Heart left ventricle (tissue), 16 donors: ENCODE results near the gene GADD45A. TPM values are rescaled to one million over a fixed set of nuclear protein-coding genes. Genes with fewer than 3 reads are reported as not detected.

Experiments
- ATAC-seq, 4 donors: fragments of 200-7000 bp; cut with Tn5 transposase; one replicate each; pipeline ENCODE4 v1.9.1; 2020 to 2022; ENCODE audit warnings: moderate library complexity in 4 of 4, mild to moderate bottlenecking in 3 of 4, moderate number of reproducible peaks in 1 of 4
- DNase-seq, 5 donors: peaks; one replicate each; pipeline ENCODE4 v3.0.0-alpha.2; 2020
- H3K27ac ChIP-seq, 12 donors: fragments of 200-600 bp; sonication (generic) in 4 of 12; one replicate each; pipeline versions ENCODE4 v1.5.0 to v1.8.0; 2016 to 2022; ENCODE audit warnings: mild to moderate bottlenecking in 2 of 12
- H3K27me3 ChIP-seq, 9 donors: fragments of 200-600 bp; sonication (generic) in 2 of 9; one replicate each; pipeline versions ENCODE4 v1.5.1 to v1.8.0; 2016 to 2022; ENCODE audit warnings: mild to moderate bottlenecking in 3 of 9
- H3K36me3 ChIP-seq, 9 donors: fragments of 200-600 bp; sonication (generic) in 2 of 9; one replicate each; pipeline versions ENCODE4 v1.5.0 to v1.8.0; 2018 to 2022; ENCODE audit warnings: mild to moderate bottlenecking in 2 of 9
- H3K4me1 ChIP-seq, 12 donors: fragments of 200-600 bp; sonication (generic) in 4 of 12; one replicate each; pipeline versions ENCODE4 v1.5.0 to v1.8.0; 2016 to 2022; ENCODE audit warnings: mild to moderate bottlenecking in 3 of 12
- H3K4me3 ChIP-seq, 12 donors: fragments of 200-600 bp; sonication (generic) in 4 of 12; one replicate each; pipeline versions ENCODE4 v1.5.0 to v1.8.0; 2017 to 2022; ENCODE audit warnings: mild to moderate bottlenecking in 9 of 12, moderate library complexity in 4 of 12
- H3K9me3 ChIP-seq, 12 donors: fragments of 200-600 bp; sonication (generic) in 4 of 12; one replicate each; pipeline versions ENCODE4 v1.5.0 to v1.8.0; 2016 to 2022; ENCODE audit warnings: mild to moderate bottlenecking in 1 of 12
- POLR2A ChIP-seq, 2 donors: fragments of 450-650 bp; IDR thresholded peaks; one replicate each; pipeline ENCODE4 v1.6.1; 2017; ENCODE audit warnings: antibody characterized with exemption in 2 of 2, mild to moderate bottlenecking in 2 of 2, moderate library complexity in 2 of 2
- WGBS, 4 donors: extraction: QIAGEN DNeasy Blood & Tissue Kit in 2 of 4; methylation state at CpG; one replicate each; pipeline versions ENCODE4 v1.1.5 to v1.1.7; 2013 to 2018; 5-methylcytosine and 5-hydroxymethylcytosine counted together
- intact Hi-C, 10 donors: fragments of 100-400 bp; cut with DNase I; formaldehyde crosslinking; loops; one replicate each; pipeline versions ENCODE4 v1.11.1 to v1.14.2; 2022
- polyA plus RNA-seq, 2 donors: library from polyadenylated mRNA; stranded (reverse); fragments of 200-250 nt; gene quantifications; one replicate each; pipeline ENCODE4 v1.2.3, GENCODE V29; 2013
- total RNA-seq, 9 donors: library from RNA; depleted of rRNA in 2 of 9; stranded (reverse); fragments of >200 nt in 2 of 9; fragmentation: NEBNext Ultra II Directional in 3 of 9; extraction: Animal tissue kit (Norgen Biotek cat#: 25700) in 3 of 9; gene quantifications; one replicate each; pipeline versions ENCODE4 v1.1.0 to v1.2.4, GENCODE V29; 2016 to 2023
- TF ChIP-seq, protein P1 (sequence below), 12 donors: fragments of 200-600 bp; sonication (generic) in 4 of 12; IDR thresholded peaks; one replicate each; pipeline versions ENCODE4 v1.5.0 to v1.8.0; 2018 to 2022; ENCODE audit warnings: antibody characterized with exemption in 12 of 12, mild to moderate bottlenecking in 5 of 12
- donor health status: ischemic (EF 13 %, LVEDD 7.1; RV severe dilation, severe dysfunction).
- donor health status: healthy with polysubstance abuse.
- donor health status: DM: no; HTN: yes; CAD: no.
- donor health status: DM: no; HTN: no; CAD: no.
- donor health status: ischemic (EF 25% LVEDD 6.9; RV normal size, moderate dysfunction).
- donor health status: ischemic (EF 25% LVEDD 5.7; RV mildly dilated, moderate dysfunction).
- donor health status: healthy.
- donor health status: DM: yes; HTN: yes; CAD: no.
- donor health status: ischemic (EF 35%, LVEDD 5.7; RV mildly dilated, moderate dysfunction).
- donor health status: nonischemic (EF 11% LVEDD 7.7; RV severe dilation, severe dysfunction).
- donor health status: DM: yes; HTN: yes; CAD: no.
- donor health status: PGD.
- donor health status: ischemic (EF 29% LVEDD 5.4; RV normal size, mild dysfunction).
- donor health status: nonischemic (EF 23%, LVEDD 6.1; RV moderate dilation, normal function).

Gene GADD45A
- total and polyA plus RNA-seq, 11 donors = 26.5 to 119 (median 45.8) TPM

GRCh38 chr1:67685558-67686266 is 711 bp downstream of the GADD45A start:
- Histone ChIP-seq H3K9me3 (no peaks in the 10 kb centered on the region), H3K4me3 (peak overlapping the region; percentile 64 to 97 (median 84)), H3K27me3 (no peaks in the 10 kb centered on the region), H3K27ac (peak overlapping the region; percentile 94 to 99 (median 98)), H3K4me1 (peaks cover 6 to 54% (median 30%) of the 10 kb centered on the region in 12 donors), H3K36me3 (peaks cover 0 to 37% (median 28%) of the 10 kb centered on the region in 9 donors)
- intact Hi-C loops = loop anchor here (1.0 to 10.0 kb wide), 24 partner anchors 37 to 253 kb away; partner anchors contain the start of genes GNG12 (in 4 of the 10) and SERBP1 (in 1 of the 10)
- DNase-seq = peak; percentile 47 to 80 (median 61)
- 0 to 1% (median 0%) methylated on average over 12 to 65 of the region's 65 CpGs for WGBS, 4 donors
- ATAC-seq = peak in 3 of 4 donors; percentile 3 to 31 (median 27)
- TF ChIP-seq, protein P1, sequence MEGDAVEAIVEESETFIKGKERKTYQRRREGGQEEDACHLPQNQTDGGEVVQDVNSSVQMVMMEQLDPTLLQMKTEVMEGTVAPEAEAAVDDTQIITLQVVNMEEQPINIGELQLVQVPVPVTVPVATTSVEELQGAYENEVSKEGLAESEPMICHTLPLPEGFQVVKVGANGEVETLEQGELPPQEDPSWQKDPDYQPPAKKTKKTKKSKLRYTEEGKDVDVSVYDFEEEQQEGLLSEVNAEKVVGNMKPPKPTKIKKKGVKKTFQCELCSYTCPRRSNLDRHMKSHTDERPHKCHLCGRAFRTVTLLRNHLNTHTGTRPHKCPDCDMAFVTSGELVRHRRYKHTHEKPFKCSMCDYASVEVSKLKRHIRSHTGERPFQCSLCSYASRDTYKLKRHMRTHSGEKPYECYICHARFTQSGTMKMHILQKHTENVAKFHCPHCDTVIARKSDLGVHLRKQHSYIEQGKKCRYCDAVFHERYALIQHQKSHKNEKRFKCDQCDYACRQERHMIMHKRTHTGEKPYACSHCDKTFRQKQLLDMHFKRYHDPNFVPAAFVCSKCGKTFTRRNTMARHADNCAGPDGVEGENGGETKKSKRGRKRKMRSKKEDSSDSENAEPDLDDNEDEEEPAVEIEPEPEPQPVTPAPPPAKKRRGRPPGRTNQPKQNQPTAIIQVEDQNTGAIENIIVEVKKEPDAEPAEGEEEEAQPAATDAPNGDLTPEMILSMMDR (IDR thresholded peaks at IDR 0.05) = no peak
- no peak for TF ChIP-seq POLR2A (IDR thresholded peaks at IDR 0.05)

DNA sequence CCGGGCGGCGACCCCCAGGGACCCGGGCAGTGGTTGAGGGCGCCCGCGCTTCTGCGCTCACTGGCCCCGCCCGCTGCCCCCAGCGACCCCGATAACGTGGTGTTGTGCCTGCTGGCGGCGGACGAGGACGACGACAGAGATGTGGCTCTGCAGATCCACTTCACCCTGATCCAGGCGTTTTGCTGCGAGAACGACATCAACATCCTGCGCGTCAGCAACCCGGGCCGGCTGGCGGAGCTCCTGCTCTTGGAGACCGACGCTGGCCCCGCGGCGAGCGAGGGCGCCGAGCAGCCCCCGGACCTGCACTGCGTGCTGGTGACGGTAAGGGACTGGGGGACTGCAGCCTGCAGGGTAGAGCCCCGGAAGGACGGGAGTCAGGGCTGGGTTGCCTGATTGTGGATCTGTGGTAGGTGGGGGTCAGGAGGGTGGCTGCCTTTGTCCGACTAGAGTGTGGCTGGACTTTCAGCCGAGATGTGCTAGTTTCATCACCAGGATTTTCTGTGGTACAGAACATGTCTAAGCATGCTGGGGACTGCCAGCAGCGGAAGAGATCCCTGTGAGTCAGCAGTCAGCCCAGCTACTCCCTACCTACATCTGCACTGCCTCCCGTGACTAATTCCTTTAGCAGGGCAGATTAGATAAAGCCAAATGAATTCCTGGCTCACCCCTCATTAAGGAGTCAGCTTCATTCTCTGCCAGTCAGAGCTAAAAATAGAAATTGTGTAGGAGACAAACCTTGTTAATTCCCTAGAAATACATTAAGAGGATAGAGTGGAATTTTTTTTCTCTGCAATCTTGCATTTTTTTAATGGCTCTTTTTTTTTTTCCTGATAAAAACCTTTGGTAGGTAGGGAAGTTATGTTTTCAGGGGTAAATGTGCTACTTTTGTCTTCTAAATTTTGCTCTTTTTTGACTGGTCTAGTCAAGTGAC is 1.5 kb downstream of the GADD45A start:
- WGBS, 4 donors = 0 to 1% (median 1%) methylated on average over 6 to 43 of the region's 43 CpGs
- intact Hi-C loops = loop anchor here (1.0 to 10.0 kb wide), 19 partner anchors 36 to 254 kb away; partner anchors contain the start of genes GNG12 (in 4 of the 10) and SERBP1 (in 1 of the 10)
- H3K9me3 ChIP-seq = no peaks in the 10 kb centered on the region
- DNase-seq (peak; percentile 81 to 91 (median 85)), ATAC-seq (peak; percentile 47 to 82 (median 78))
- no peaks in the 10 kb centered on the region for H3K27me3 ChIP-seq
- H3K4me1 ChIP-seq = peaks cover 6 to 54% (median 30%) of the 10 kb centered on the region in 12 donors
- H3K36me3 ChIP-seq = peaks cover 0 to 43% (median 28%) of the 10 kb centered on the region in 9 donors
- peak overlapping the region; percentile 64 to 97 (median 84) for H3K4me3 ChIP-seq
- TF ChIP-seq POLR2A (IDR thresholded peaks at IDR 0.05) = peak in 1 of 2 donors; percentile 61
- TF ChIP-seq, protein P1 (IDR thresholded peaks at IDR 0.05) = peak in 4 of 12 donors; percentile 6 to 30 (median 24)
- H3K27ac ChIP-seq = peak overlapping the region; percentile 94 to 99 (median 98)

GRCh38 chr1:67687198-67687545 is 2.2 kb downstream of the GADD45A start:
- peak overlapping the region in 11 of 12 donors; percentile 64 to 97 (median 85) for H3K4me3 ChIP-seq
- no peak for TF ChIP-seq POLR2A (IDR thresholded peaks at IDR 0.05)
- TF ChIP-seq, protein P1 (IDR thresholded peaks at IDR 0.05) = no peak
- no peaks in the 10 kb centered on the region for H3K27me3 ChIP-seq
- no peaks in the 10 kb centered on the region for H3K9me3 ChIP-seq
- H3K4me1 ChIP-seq = peaks cover 6 to 54% (median 30%) of the 10 kb centered on the region in 12 donors
- peak overlapping the region; percentile 94 to 99 (median 98) for H3K27ac ChIP-seq
- peaks cover 0 to 43% (median 28%) of the 10 kb centered on the region in 9 donors for H3K36me3 ChIP-seq
- no peak for ATAC-seq
- DNase-seq = no peak
- WGBS, 4 donors = 27 to 34% (median 32%) methylated on average over 3 of the region's 3 CpGs
- intact Hi-C loops = loop anchor here (2.0 to 10.0 kb wide), 18 partner anchors 35 to 255 kb away; partner anchors contain the start of genes GNG12 (in 4 of the 10) and SERBP1 (in 1 of the 10)
